ENCODE results near the gene SAMD4A. TPM values are rescaled to one million over a fixed set of nuclear protein-coding genes. Genes with fewer than 3 reads are reported as not detected.

SAMD4A gene
- total RNA-seq, 1 experiment from 2014 or later: 26.5 TPM

GRCh38 chr14:54609576-54609975 lies 42.6 kb downstream of the SAMD4A start:
- H3K27ac ChIP-seq (ENCODE audit: low read depth, low read length, poor library complexity, severe bottlenecking): no peak overlapping the region
- H3K9me3 ChIP-seq (ENCODE audit: low read depth, low read length, poor library complexity, severe bottlenecking): no peaks in the 10 kb centered on the region
- no peaks in the 10 kb centered on the region for H3K27me3 ChIP-seq (replicated peaks; ENCODE audit: insufficient read depth, low read depth, low read length, poor library complexity)
- no peak for DNase-seq (ENCODE audit: low spot score)
- BruUV-seq (replicated peaks): no TSS peak
- intact Hi-C loops (cut with micrococcal nuclease; ENCODE audit: unreplicated experiment): no loop called here
- no peaks in the 10 kb centered on the region for H3K4me1 ChIP-seq (ENCODE audit: insufficient read depth, low read length, poor library complexity, severe bottlenecking)
- TF ChIP-seq EZH2 (IDR thresholded peaks at IDR 0.05; ENCODE audit: borderline replicate concordance, low read depth, low read length, poor library complexity, severe bottlenecking) (no peak), CTCF (conservative IDR thresholded peaks at IDR 0.05; ENCODE audit: low read depth, low read length) (no peak)
- CTCF ChIA-PET: no interaction called here
- H3K36me3 ChIP-seq (ENCODE audit: insufficient read depth, low read length, poor library complexity, severe bottlenecking): no peaks in the 10 kb centered on the region
- POLR2A ChIA-PET (ENCODE audit: low non-redundant PET): no interaction called here
- no peak overlapping the region for H3K4me3 ChIP-seq (ENCODE audit: low read depth, low read length, poor library complexity, severe bottlenecking)

- no peak overlapping the region for H3K4me3 ChIP-seq (ENCODE audit: low read depth, low read length, poor library complexity, severe bottlenecking)
- POLR2A ChIA-PET (ENCODE audit: low non-redundant PET): interaction anchor here (0.6 kb wide), 1 partner anchor 206 kb away, joined by 4 read pairs; no protein-coding TSS in a partner anchor
- no peak overlapping the region for H3K27ac ChIP-seq (ENCODE audit: low read depth, low read length, poor library complexity, severe bottlenecking)
- no peaks in the 10 kb centered on the region for H3K4me1 ChIP-seq (ENCODE audit: insufficient read depth, low read length, poor library complexity, severe bottlenecking)
- CTCF ChIA-PET: no interaction called here
- TF ChIP-seq EZH2 (IDR thresholded peaks at IDR 0.05; ENCODE audit: borderline replicate concordance, low read depth, low read length, poor library complexity, severe bottlenecking): no peak
- no peak for TF ChIP-seq CTCF (conservative IDR thresholded peaks at IDR 0.05; ENCODE audit: low read depth, low read length)
- no TSS peak for BruUV-seq (replicated peaks)
- no peaks in the 10 kb centered on the region for H3K9me3 ChIP-seq (ENCODE audit: low read depth, low read length, poor library complexity, severe bottlenecking)
- no peak for DNase-seq (ENCODE audit: low spot score)
- intact Hi-C loops (cut with micrococcal nuclease; ENCODE audit: unreplicated experiment): no loop called here
- H3K27me3 ChIP-seq (replicated peaks; ENCODE audit: insufficient read depth, low read depth, low read length, poor library complexity): no peaks in the 10 kb centered on the region
- no peaks in the 10 kb centered on the region for H3K36me3 ChIP-seq (ENCODE audit: insufficient read depth, low read length, poor library complexity, severe bottlenecking)
Observed at GRCh38 chr14:54610051-54610977, 43.4 kb downstream of the SAMD4A start.

- Histone ChIP-seq H3K4me1 (ENCODE audit: insufficient read depth, low read length, poor library complexity, severe bottlenecking) (no peaks in the 10 kb centered on the region), H3K4me3 (ENCODE audit: low read depth, low read length, poor library complexity, severe bottlenecking) (no peak overlapping the region), H3K9me3 (ENCODE audit: low read depth, low read length, poor library complexity, severe bottlenecking) (no peaks in the 10 kb centered on the region), H3K27me3 (replicated peaks; ENCODE audit: insufficient read depth, low read depth, low read length, poor library complexity) (no peaks in the 10 kb centered on the region), H3K27ac (ENCODE audit: low read depth, low read length, poor library complexity, severe bottlenecking) (no peak overlapping the region), H3K36me3 (ENCODE audit: insufficient read depth, low read length, poor library complexity, severe bottlenecking) (no peaks in the 10 kb centered on the region)
- TF ChIP-seq CTCF (conservative IDR thresholded peaks at IDR 0.05; ENCODE audit: low read depth, low read length) (no peak), EZH2 (IDR thresholded peaks at IDR 0.05; ENCODE audit: borderline replicate concordance, low read depth, low read length, poor library complexity, severe bottlenecking) (no peak)
- POLR2A ChIA-PET (ENCODE audit: low non-redundant PET): no interaction called here
- no TSS peak for BruUV-seq (replicated peaks)
- intact Hi-C loops (cut with micrococcal nuclease; ENCODE audit: unreplicated experiment): no loop called here
- CTCF ChIA-PET: no interaction called here
- DNase-seq (ENCODE audit: low spot score): no peak
Observed at GRCh38 chr14:54614296-54614695, 47.4 kb downstream of the SAMD4A start.
